Bronchial epithelial cell (primary cell): Measurements from ENCODE around the gene CORIN. TPM values are rescaled to one million over a fixed set of nuclear protein-coding genes. Genes with fewer than 3 reads are reported as not detected.
A peak's percentile ranks its signal among the peaks of the same experiment; 100 is the strongest.

ENCODE experiments used
- DNase-seq: peaks from one replicate; pipeline ENCODE4 v3.0.0-alpha.2; 2010; ENCODE audit warnings: low read depth
- FAIRE-seq: peaks from 2 replicates; lab custom pipeline; 2011; peaks lifted over from hg19 to GRCh38; lab: Jason Lieb, UNC
- H3K27me3 ChIP-seq: 2 replicates; pipeline ENCODE4 v1.5.1; 2011; ENCODE audit warnings: low read length; ENCODE audit not compliant: control insufficient read depth, insufficient read depth
- H3K36me3 ChIP-seq: 2 replicates; pipeline ENCODE4 v1.5.1; 2011; ENCODE audit warnings: low read length; ENCODE audit not compliant: control insufficient read depth, insufficient read depth
- H3K4me3 ChIP-seq: 2 replicates; pipeline ENCODE4 v1.5.1; 2011; ENCODE audit warnings: mild to moderate bottlenecking, low read depth, low read length, control low read depth
- CTCF ChIP-seq: IDR thresholded peaks from 2 replicates; pipeline ENCODE4 v1.5.1; 2011; ENCODE audit warnings: mild to moderate bottlenecking, moderate library complexity, low read length, control low read depth, inconsistent platforms; ENCODE audit not compliant: insufficient read depth, severe bottlenecking
- total RNA-seq: library from RNA; depleted of rRNA; stranded (reverse); fragments of >200 nt; gene quantifications from 2 replicates; pipeline ENCODE4 v1.2.1, GENCODE V29; 2014

CORIN gene
- total RNA-seq, 1 donor from 2014 or later = 0.26 TPM

- Histone ChIP-seq H3K4me3 (no peak overlapping the region), H3K36me3 (peaks cover 2% of the 10 kb centered on the region), H3K27me3 (no peaks in the 10 kb centered on the region)
- no peak for DNase-seq
- peak; percentile 21 for TF ChIP-seq CTCF
- no peak for FAIRE-seq
Observed at GRCh38 chr4:47839259-47839658, 1.4 kb upstream of the CORIN start.

- peak; percentile 27 for DNase-seq
Observed at GRCh38 chr4:47838445-47838844, 578 bp upstream of the CORIN start.

GRCh38 chr4:47837094-47837907 is 566 bp downstream of the CORIN start:
- no peak for FAIRE-seq
- Histone ChIP-seq H3K27me3 (no peaks in the 10 kb centered on the region), H3K4me3 (peak overlapping the region; percentile 37), H3K36me3 (peaks cover 2% of the 10 kb centered on the region)
- no peak for DNase-seq
- TF ChIP-seq CTCF = no peak

More at GRCh38 chr4:47838445-47838844, 578 bp upstream of the CORIN start:
- FAIRE-seq = peak; percentile 13
- Histone ChIP-seq H3K4me3 (no peak overlapping the region), H3K27me3 (no peaks in the 10 kb centered on the region), H3K36me3 (peaks cover 2% of the 10 kb centered on the region)
- no peak for TF ChIP-seq CTCF

- Histone ChIP-seq H3K4me3 (peak overlapping the region; percentile 37), H3K36me3 (no peaks in the 10 kb centered on the region), H3K27me3 (no peaks in the 10 kb centered on the region)
- TF ChIP-seq CTCF = peak; percentile 89
- FAIRE-seq (no peak), DNase-seq (peak; percentile 67)
Observed at GRCh38 chr4:47836641-47837093, 1.2 kb downstream of the CORIN start.

GRCh38 chr4:47835494-47835893 is 2.4 kb downstream of the CORIN start:
- H3K36me3 ChIP-seq = no peaks in the 10 kb centered on the region
- TF ChIP-seq CTCF = no peak
- FAIRE-seq (no peak), DNase-seq (no peak)
- H3K27me3 ChIP-seq = no peaks in the 10 kb centered on the region
- H3K4me3 ChIP-seq = no peak overlapping the region
